Measurements from ENCODE around the gene MTFR1L. TPM values are rescaled to one million over a fixed set of nuclear protein-coding genes. Genes with fewer than 3 reads are reported as not detected.

Gene MTFR1L
- total and polyA plus RNA-seq, 9 of the 15 experiments (the other 6 are each of a cell fraction or from before 2014, with no cell fraction given): 41.4 to 98.5 (median 53.7) TPM

DNA sequence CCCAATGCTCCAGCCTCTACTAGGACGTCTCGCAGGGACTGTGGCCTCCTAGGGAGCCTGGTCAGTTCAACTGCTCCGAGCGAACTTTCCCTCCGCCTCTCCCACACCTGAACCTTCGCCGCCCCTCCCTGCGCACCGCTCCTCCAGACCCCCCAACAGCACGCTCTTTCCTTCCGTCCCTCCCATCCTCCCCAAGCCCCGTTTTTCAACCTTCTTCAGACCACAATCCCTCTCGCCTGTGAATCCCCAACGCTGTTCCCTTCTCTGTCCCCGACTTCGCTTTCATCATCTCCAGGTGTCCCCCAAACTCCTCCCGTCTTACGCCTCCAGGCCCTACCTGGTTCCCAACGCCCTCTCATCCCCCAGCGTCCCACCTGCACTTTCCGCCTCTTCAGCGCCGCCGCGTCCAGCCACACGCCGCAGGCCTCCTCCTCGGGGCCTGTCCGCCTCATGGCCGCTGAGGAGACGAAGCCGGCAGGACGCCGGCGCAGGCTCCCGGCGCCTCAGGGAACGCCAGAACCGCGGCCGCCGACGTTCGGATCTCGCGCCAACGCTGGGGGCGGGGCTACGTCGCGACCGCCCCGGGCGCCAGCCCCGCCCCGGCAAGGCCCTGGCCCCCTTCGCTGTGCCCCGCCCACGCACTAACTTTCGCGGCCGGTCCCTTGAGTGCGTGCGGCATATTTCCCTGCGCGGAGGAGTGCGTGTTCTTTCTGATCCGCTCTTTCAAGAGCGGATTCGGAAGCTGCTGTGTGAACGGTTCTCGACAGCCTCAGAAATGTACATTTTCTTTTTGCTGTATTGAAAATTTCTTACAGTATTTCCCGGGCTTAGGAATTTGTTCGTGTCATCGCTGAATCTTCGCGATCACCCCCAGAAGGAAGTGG is 39.4 kb downstream of the MTFR1L start, which contains the start of gene AUNIP (continued):
- TF ChIP-seq, protein P1, sequence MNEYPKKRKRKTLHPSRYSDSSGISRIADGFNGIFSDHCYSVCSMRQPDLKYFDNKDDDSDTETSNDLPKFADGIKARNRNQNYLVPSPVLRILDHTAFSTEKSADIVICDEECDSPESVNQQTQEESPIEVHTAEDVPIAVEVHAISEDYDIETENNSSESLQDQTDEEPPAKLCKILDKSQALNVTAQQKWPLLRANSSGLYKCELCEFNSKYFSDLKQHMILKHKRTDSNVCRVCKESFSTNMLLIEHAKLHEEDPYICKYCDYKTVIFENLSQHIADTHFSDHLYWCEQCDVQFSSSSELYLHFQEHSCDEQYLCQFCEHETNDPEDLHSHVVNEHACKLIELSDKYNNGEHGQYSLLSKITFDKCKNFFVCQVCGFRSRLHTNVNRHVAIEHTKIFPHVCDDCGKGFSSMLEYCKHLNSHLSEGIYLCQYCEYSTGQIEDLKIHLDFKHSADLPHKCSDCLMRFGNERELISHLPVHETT (CRISPR knock-in tag; conservative IDR thresholded peaks at IDR 0.05 in 1 of 2, IDR thresholded peaks at IDR 0.05 in 1 of 2): peak in 1 of 2 experiments; percentile 36; a peak in 1 of 4 replicates
- TF ChIP-seq ZEB2 (IDR thresholded peaks at IDR 0.05) (peak; percentile 78), KLF16 (IDR thresholded peaks at IDR 0.05) (no peak), ZKSCAN3 (CRISPR knock-in tag; IDR thresholded peaks at IDR 0.05) (no peak), STAT5A (IDR thresholded peaks at IDR 0.05; ENCODE audit: borderline replicate concordance, low read length) (no peak; the same call in 1 of the 2 replicates), RBM39 (optimal IDR thresholded peaks at IDR 0.05; ENCODE audit: low read depth, low read length) (peak; percentile 80), ZNF143 (CRISPR knock-in tag; IDR thresholded peaks at IDR 0.05) (no peak), PYGO2 (tag; IDR thresholded peaks at IDR 0.05) (no peak), MAFF (IDR thresholded peaks at IDR 0.05; ENCODE audit: low read length) (no peak), CXXC5 (CRISPR knock-in tag; IDR thresholded peaks at IDR 0.05) (peak; percentile 98), NFXL1 (CRISPR knock-in tag; IDR thresholded peaks at IDR 0.05) (no peak)
- TF ChIP-seq, protein P2, sequence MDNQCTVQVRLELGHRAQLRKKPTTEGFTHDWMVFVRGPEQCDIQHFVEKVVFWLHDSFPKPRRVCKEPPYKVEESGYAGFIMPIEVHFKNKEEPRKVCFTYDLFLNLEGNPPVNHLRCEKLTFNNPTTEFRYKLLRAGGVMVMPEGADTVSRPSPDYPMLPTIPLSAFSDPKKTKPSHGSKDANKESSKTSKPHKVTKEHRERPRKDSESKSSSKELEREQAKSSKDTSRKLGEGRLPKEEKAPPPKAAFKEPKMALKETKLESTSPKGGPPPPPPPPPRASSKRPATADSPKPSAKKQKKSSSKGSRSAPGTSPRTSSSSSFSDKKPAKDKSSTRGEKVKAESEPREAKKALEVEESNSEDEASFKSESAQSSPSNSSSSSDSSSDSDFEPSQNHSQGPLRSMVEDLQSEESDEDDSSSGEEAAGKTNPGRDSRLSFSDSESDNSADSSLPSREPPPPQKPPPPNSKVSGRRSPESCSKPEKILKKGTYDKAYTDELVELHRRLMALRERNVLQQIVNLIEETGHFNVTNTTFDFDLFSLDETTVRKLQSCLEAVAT (IDR thresholded peaks at IDR 0.05): peak; percentile 85 to 95
- TF ChIP-seq, protein P3, sequence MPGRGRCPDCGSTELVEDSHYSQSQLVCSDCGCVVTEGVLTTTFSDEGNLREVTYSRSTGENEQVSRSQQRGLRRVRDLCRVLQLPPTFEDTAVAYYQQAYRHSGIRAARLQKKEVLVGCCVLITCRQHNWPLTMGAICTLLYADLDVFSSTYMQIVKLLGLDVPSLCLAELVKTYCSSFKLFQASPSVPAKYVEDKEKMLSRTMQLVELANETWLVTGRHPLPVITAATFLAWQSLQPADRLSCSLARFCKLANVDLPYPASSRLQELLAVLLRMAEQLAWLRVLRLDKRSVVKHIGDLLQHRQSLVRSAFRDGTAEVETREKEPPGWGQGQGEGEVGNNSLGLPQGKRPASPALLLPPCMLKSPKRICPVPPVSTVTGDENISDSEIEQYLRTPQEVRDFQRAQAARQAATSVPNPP (IDR thresholded peaks at IDR 0.05; ENCODE audit: borderline replicate concordance, insufficient read depth, insufficient read length): no peak
- TF ChIP-seq, protein P4, sequence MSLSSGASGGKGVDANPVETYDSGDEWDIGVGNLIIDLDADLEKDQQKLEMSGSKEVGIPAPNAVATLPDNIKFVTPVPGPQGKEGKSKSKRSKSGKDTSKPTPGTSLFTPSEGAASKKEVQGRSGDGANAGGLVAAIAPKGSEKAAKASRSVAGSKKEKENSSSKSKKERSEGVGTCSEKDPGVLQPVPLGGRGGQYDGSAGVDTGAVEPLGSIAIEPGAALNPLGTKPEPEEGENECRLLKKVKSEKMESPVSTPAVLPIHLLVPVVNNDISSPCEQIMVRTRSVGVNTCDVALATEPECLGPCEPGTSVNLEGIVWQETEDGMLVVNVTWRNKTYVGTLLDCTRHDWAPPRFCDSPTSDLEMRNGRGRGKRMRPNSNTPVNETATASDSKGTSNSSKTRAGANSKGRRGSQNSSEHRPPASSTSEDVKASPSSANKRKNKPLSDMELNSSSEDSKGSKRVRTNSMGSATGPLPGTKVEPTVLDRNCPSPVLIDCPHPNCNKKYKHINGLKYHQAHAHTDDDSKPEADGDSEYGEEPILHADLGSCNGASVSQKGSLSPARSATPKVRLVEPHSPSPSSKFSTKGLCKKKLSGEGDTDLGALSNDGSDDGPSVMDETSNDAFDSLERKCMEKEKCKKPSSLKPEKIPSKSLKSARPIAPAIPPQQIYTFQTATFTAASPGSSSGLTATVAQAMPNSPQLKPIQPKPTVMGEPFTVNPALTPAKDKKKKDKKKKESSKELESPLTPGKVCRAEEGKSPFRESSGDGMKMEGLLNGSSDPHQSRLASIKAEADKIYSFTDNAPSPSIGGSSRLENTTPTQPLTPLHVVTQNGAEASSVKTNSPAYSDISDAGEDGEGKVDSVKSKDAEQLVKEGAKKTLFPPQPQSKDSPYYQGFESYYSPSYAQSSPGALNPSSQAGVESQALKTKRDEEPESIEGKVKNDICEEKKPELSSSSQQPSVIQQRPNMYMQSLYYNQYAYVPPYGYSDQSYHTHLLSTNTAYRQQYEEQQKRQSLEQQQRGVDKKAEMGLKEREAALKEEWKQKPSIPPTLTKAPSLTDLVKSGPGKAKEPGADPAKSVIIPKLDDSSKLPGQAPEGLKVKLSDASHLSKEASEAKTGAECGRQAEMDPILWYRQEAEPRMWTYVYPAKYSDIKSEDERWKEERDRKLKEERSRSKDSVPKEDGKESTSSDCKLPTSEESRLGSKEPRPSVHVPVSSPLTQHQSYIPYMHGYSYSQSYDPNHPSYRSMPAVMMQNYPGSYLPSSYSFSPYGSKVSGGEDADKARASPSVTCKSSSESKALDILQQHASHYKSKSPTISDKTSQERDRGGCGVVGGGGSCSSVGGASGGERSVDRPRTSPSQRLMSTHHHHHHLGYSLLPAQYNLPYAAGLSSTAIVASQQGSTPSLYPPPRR (CRISPR knock-in tag; IDR thresholded peaks at IDR 0.05; ENCODE audit: borderline replicate concordance): 0 out of 2 replicates have a peak, but pooled peaks have one; percentile 74
